IPS-18c (cell line): ENCODE measurements around the gene CCR5AS.

Experiments used
- H3K4me3 ChIP-seq: 2 replicates; pipeline ENCODE4 v1.7.0; 2013; ENCODE audit warnings: low read depth, mild to moderate bottlenecking, low read length, moderate library complexity; ENCODE audit not compliant: insufficient read depth
- H3K9me3 ChIP-seq: one replicate; pipeline ENCODE4 v1.6.1; 2013; ENCODE audit warnings: mild to moderate bottlenecking, low read length, moderate library complexity; ENCODE audit not compliant: control insufficient read depth, insufficient read depth

Gene CCR5AS

DNA sequence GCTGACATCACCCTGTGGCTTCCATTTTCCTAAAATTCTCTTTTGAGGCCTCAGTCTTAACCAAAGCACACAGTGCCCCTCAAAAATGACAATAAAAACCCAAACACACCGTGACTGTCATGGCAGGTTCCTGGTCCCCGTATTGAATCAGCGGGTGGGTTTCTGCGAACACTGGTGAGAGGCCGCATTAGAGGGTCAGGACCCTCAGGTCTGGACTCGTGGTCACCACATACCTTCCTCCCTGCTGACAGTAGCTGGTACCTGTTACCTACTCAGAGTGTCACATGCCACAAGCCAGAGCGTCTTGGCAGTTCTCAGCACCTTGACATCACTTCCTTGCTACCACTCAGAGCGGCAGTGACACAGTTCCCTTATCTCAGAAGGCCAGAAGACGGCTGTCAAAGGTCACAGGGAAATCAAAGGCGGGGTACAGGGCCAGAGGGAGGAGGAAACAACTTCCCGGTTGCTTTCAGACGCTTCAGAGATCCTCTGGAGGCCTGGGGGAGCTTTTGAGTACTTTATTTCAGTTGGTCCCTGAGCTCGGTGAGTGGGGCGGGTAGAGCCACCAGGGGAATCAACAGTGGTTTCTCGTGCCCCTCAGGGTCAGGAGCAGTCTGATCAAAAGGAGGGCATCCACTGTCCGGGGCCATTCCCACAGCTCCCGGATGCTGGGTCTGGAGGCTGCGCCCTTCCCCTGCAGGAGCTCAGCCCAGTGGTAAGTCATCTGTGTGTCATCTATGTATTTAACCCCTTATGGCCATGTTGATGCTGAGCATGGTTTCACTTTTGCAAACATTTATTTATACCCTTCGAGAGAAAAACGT is at the start of gene CCR5AS, which contains the start of gene CCRL2:
Gene CCR5AS (minus strand): TSS at position 279 of the 824 bp plus-strand sequence.
Gene CCRL2 (plus strand): TSS at position 472 of the 824 bp plus-strand sequence. CDS start 821 bp downstream, outside the sequence.
- H3K4me3 ChIP-seq: no peak within 1 kb of the TSS
- H3K9me3 ChIP-seq: no peaks in the 10 kb centered on the region

DNA sequence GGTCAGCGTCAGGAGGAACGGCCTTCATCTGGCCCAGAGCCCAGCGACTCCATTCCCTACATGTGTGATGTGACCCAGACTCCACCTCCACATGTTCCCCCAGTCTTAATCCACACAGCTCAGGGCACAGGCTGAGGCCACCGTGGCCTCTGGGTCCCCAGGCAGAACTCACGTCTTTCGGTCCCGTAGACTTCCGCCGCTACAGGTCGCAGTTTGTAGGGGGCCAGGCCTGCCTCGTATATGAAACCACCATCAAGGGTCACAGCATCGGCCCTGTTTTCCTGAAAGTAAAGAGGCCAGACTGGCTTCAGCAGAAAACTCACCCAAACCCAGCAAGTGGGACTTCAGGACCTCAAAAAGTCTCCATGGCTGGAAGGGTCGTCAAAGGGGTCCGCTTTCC is 49.3 kb upstream of the CCR5AS start:
- Histone ChIP-seq H3K4me3 (no peak overlapping the region), H3K9me3 (no peaks in the 10 kb centered on the region)

DNA sequence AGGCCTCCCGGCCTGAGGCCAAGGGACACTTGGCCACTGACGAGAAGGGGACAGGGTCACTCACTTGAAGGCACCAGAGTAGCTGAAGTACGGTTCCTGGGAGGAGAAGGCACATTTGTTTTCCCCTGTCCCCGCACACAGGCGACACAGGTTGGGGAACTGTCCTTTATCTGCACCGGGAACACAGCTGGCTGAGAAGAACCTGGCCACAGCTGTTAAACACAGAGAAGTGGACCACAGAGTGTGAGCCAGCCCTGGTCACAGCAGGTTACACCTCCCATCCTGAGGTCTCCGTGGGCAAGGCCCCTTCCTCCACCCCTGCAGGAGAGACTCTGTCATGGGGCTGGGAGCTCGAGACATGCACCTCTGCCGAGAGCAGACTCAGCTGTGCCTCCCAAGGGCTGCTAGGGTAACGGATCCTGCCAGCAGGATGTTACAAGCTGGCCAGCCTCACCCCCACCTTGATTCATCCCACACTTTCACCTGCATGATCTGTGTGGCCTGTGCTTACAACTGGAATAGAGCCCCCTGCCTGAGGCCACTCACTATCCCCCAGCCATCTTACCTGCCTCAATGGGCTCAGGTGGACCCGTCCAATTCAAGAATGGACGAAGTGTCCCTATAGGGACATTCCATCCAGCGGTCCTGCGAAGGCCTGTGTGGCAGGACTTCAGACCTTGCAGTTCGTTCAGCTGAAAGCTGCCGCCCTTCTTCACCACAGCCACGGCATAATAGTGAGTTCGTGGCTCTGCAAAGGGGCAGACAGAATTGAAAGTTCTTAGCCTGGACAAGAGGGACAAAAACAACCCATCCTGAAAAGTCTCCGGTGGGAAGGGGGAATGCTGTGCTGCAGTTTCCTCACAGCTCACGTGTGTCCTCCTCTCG is 48.6 kb upstream of the CCR5AS start:
- H3K4me3 ChIP-seq: no peak overlapping the region

DNA sequence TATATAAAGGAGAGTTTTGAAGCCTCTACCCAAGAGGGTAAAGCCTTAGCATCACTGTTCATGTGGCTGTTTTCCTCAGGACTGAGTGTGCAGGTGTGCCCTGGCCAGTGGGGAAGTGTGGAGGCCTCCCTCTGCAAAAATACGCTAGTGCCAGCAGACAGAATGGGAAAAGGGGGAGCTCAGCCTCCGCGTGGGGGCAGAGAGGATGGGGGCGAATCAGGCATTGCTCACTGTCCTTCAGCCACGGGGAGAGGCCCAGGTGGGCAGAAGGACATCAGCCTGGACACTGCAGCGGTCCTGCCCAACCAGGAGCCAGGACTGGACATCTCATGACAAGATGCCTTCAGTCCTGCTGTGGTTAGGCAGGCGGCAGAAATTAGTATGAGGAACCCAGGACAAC is 47.7 kb upstream of the CCR5AS start:
- H3K4me3 ChIP-seq: no peak overlapping the region
- no peaks in the 10 kb centered on the region for H3K9me3 ChIP-seq

More for the DNA sequence above, 48.6 kb upstream of the CCR5AS start:
- H3K9me3 ChIP-seq: no peaks in the 10 kb centered on the region

DNA sequence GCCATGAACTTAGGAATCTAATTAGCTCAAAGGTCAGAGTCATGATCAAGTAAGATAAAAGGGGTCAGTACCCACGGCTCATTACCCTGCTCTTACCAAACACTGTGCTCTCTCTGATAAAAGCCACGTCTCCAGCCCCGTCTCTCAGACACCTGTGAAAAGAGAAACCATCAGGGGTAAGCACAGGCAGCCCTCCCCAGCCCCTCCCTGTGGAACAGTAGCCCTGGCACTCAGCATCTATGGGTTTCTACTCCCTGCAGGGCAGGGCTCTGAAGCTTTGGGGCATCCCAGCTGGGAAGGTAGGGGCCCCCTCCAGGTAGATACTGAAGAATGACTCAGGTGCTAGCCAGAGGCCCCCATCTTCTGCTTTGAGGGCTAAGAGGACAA is 47.3 kb upstream of the CCR5AS start:
- H3K4me3 ChIP-seq: no peak overlapping the region

DNA sequence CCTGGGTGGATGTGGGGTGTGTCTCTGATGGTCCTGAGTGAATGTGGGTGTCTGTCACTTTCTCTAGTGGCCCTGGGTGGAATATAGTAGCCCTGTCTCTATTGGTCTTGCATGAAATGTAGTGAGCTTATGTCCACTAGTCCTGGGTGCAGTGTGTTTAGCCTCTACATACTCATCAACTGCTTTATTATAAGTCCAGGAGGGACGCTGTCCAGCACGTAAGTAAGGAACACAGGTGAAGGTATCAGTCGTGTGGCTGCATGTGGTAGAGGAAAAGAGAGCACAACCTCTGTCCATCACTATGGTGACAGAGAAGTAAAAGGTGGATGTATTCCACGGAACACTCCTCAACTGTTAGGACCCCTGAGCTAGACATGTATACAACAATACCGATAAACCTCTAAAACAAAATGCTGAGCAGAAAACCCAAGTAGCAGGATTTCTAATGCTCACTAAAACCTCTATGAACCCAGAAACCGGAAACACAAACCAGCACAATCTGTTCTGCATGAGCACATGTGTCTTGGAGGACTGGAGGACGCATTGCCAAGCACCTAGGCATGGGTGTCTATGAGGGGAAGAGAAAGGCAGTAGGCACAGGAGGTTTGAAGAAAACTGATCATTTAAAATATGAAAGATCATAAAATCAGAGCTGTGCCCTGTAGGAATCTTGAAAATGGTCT is 46.8 kb upstream of the CCR5AS start:
- no peak overlapping the region for H3K4me3 ChIP-seq
- H3K9me3 ChIP-seq: no peaks in the 10 kb centered on the region

More for the DNA sequence above, 47.3 kb upstream of the CCR5AS start:
- no peaks in the 10 kb centered on the region for H3K9me3 ChIP-seq

DNA sequence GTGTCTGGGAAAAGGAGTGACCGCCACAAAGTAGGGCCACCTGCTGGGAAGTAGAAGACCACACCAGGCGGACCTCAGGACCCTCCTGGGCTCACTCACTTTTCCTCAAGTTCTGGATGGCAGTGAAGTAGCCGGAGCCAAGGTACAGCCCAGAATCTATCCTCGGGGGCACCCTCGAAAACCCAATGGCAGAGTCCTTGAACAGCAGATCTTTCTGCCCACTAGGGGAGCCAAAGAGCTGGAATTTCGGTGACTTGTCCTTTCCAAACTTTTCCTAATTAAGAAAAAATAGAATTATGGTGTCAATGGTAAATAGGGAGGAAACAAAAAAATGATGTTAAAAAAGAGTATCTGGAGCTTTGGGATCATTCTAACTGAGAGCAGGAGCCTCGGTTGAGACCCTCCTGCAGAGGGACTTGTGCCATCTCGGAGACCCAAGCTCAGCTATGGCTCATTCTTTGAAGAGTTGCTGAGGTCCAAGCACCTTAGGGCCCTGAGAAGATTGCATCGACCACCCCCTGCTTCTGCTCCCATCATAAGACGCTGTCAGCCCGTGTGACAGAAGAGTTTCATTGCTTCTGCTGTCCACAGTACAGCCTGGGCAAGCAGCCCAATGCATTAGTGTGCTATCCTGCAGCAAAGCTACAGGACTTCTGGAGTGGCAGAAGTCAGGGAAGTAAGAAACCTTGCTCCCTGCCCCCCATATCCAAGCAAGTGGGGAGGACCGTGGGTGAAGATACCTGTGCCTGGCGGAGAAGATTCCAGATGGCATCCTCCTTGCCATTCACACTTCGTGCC is 43.1 kb upstream of the CCR5AS start:
- no peaks in the 10 kb centered on the region for H3K9me3 ChIP-seq
- H3K4me3 ChIP-seq: no peak overlapping the region

DNA sequence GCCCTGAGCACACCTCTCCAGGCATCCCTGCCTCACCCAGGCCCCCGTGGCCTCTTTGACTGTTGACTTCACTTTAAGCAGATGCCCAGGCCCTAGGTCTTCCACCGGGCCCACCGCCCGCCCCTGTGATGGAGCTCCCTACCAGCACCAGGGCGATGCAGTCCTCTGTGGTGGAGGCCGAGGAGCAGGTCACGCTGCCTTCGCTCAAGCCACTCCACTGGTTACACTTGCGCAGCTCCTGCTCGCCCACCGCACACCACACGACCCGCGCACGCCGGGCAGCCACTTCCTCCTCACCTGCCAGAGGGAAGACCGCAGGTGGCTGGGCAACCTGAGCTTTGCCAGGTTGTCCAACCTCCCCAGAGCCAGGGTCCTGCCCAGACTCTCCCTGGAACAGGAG is 41.9 kb upstream of the CCR5AS start:
- peaks cover 4% of the 10 kb centered on the region for H3K9me3 ChIP-seq
- no peak overlapping the region for H3K4me3 ChIP-seq

DNA sequence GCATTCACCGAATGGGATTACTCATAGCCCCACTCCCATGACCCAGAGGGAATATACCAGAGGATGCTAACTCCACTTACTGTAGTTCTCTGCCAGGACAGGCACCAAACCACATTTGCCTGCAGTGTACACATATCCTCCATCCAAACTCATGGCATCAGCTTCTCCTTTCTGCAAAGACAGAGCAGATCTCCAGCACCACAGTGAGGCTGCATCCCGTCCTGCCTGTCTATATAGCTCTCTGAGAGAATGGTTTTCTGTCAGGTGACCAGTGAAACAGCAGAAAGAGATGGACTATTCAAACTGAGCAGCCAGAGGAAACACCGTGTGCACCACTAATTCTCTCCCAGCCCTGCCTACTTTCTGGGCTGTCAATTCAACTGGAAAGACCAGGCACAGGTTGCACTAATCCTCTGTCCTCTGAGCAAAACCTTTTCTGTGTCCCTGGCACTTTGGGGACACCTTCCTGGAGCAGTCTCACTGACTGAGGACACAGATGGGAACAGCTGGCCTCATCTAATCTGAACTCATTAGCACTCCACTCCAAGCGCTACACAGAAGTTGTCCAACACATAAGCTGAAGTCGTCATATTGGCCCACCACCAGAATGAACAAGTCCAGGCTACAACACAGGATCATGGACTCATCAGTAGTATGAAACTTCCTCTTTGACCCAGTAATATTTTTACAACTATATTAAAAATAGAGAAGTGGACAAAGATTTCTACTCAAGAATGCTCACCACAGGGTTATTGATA is 40.5 kb upstream of the CCR5AS start:
- Histone ChIP-seq H3K9me3 (peaks cover 4% of the 10 kb centered on the region), H3K4me3 (no peak overlapping the region)

DNA sequence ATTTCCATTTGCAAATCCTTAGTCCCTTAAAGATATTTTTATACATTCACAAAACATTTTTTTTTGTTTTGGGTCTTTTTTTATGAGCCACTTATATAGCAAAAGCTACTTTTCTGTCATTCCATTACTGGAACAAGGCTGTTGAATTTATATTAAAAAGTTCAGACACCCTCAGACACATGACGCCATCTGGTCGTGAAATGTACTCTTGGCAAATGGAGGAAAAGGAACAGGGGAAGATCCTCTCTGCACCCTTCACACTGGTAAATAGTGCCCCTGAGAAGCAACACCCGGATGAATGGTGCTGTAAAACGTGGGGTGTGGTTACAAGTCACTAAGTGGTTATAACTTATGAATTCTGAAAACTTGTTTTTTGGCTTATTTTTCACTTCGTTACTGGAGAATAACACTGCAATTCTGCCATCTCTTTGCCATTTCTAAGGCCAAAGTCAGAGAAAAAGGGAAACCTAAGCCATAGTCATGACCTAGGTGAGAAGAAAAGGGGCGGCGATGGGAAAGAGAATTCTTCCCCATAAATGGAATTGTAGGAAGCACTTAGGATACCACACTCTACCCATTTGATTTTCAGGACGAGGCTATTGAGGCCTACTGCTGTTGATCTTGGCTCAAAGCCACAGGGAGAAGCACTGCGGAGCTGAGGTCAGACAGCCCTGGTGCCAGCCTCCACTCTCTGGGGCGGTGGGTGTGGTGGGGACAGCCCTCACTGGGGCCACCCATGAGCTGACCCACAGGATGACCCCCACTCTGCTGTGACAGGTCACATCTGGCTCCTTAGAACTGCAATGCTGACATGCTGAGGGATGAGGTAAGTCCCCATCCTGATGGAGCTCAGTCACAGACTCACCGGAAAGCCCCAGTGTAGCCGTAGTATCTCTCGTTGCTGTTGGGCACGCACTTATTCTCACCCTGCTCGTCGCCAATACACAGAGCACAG is 36.0 kb upstream of the CCR5AS start:
- Histone ChIP-seq H3K9me3 (peaks cover 4% of the 10 kb centered on the region), H3K4me3 (no peak overlapping the region)

DNA sequence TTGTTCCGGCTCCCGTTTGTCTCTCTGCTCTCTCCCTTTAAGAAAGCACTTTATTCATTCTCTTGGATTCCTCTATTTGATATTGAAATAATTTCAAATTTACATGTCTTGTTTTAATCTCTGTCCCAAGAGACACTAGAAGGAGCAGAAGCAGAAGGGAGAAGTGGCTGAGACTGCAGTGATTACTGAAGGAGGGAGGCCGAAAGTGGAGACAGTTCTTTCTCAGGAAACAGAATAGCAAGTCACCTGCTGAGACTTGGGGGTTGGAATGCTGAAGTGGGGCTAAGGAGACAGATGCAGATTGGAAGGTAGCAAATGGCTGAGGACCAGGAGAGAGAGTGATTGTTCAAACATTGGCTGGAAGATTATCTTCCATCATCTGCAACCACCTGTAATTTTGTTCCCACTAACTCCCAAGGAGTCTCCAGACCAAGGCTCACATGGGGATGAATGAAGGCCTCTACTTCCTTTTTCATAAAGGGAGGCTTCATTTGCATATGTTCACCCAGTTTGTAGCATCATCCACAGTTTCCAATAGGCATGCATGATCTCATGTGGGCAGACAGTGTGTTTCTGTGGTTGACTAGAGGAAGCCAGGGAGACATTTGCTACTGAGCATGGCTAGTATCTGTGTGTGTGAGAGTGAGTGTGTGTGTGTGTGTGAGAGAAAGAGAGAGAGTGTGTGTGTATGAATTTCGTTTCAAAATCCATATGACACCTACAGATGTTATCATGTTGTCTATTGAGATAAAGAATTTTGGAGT is 33.8 kb upstream of the CCR5AS start:
- H3K9me3 ChIP-seq: peaks cover 4% of the 10 kb centered on the region
- H3K4me3 ChIP-seq: no peak overlapping the region

DNA sequence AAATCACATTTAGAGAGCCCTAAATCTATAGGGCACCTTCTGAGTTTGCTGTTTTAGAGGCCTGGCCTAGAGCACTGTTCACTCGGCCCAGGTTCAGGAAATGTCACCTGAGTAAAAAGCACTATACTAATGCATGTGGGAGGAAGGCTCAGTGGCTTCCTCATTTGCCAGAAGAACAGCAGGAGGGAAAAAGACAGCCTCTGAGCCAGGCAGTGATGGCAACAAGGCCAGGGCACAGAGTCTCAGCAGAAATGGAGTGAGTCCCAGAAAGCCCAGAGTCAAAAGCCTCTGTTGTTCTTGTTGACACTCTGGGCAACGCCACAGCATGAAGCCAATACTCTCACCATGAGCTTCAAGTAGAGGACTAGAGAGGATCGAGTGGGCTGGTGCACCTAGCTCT is 32.0 kb upstream of the CCR5AS start:
- no peaks in the 10 kb centered on the region for H3K9me3 ChIP-seq
- H3K4me3 ChIP-seq: no peak overlapping the region

DNA sequence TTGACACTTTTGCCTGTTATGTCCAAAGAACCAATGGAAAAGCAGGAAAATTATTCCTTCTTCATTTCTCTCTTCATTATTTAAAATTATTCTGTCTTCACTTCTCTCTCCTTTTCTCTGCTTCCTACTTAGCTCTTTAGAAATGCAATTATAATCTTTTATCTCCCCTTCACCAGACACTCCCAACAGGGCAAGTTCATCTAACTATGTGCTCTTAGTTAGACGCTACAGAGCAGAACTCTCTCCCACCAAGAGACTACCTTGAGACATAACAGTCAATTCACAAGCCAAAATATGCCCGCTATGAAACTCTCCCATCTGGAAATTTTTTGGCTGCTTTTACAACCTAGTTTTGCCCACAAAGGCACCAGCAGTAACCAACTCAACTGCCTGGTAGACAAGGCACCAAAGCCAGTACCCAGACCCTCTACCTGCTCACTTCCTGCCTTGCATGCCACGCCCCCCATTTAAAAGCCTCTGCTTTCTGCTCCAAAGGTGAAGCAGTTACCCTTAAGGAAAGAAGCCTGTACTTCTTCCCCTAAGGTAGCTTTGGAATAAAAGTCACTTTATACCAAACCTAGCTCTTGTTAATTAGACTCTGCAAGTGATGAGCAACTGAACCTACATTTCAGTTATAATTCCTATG is 28.3 kb upstream of the CCR5AS start:
- Histone ChIP-seq H3K9me3 (peaks cover 5% of the 10 kb centered on the region), H3K4me3 (no peak overlapping the region)

DNA sequence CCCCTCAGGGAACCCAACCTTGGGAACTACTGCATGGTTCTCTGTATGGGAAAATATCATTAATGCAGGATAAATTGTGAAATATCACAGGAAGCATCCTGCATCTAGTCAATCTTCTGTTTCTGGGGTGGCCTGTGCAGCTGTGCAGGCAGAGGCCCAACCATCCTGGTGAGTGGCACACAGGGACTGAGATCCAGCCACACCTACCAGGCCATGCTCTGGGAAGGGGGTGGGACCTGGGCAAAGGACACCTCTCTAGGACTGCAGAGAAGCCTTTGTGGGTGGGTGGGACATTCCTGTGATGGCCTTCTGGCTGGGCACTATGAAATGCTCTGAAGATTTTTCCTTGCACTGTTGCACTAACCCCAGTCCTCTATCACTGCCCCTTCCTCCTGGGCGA is 27.0 kb upstream of the CCR5AS start:
- H3K9me3 ChIP-seq: peaks cover 5% of the 10 kb centered on the region
- no peak overlapping the region for H3K4me3 ChIP-seq
